K562 (cell line): ENCODE results near the gene TMEM266.

Experiments
- HNRNPLL ChIP-seq: fragments of 200-400 bp; formaldehyde crosslinking; IDR thresholded peaks from 2 replicates; pipeline ENCODE4 v1.6.1; 2017; ENCODE audit warnings: low read length, low read depth, mild to moderate bottlenecking; ENCODE audit not compliant: poor library complexity, severe bottlenecking
- ZFX ChIP-seq: sonication (generic); formaldehyde crosslinking; IDR thresholded peaks from 2 replicates; pipeline ENCODE4 v1.8.0; 2022; ENCODE audit warnings: mild to moderate bottlenecking, missing genetic modification reagents, moderate library complexity
- TF ChIP-seq, protein P1 (sequence below): fragments of 450-650 bp; IDR thresholded peaks from 2 replicates; pipeline ENCODE4 v1.6.1; 2016
- TF ChIP-seq, protein P2 (sequence below), 3 experiments: IDR thresholded peaks in 2 of 3; conservative IDR thresholded peaks in 1 of 3; 2 replicates each; pipeline ENCODE4 v1.5.1; 2011 to 2012; ENCODE audit warnings: low read length in 3 of 3, mild to moderate bottlenecking in 3 of 3, control low read depth in 2 of 3, improper control_type of control experiment in 1 of 3, inconsistent platforms in 1 of 3, low read depth in 1 of 3, mixed read lengths in 1 of 3, moderate library complexity in 1 of 3; ENCODE audit not compliant: insufficient read depth in 2 of 3
- TF ChIP-seq, protein P3 (sequence below), 2 experiments: fragments of 450-650 bp in 1 of 2; IDR thresholded peaks; 2 replicates each; pipeline ENCODE4 v1.6.1; 2011 to 2017; ENCODE audit warnings: low read depth in 2 of 2, antibody characterized with exemption in 1 of 2, borderline replicate concordance in 1 of 2, low read length in 1 of 2, mild to moderate bottlenecking in 1 of 2, mixed read lengths in 1 of 2; ENCODE audit not compliant: control insufficient read depth in 1 of 2

DNA sequence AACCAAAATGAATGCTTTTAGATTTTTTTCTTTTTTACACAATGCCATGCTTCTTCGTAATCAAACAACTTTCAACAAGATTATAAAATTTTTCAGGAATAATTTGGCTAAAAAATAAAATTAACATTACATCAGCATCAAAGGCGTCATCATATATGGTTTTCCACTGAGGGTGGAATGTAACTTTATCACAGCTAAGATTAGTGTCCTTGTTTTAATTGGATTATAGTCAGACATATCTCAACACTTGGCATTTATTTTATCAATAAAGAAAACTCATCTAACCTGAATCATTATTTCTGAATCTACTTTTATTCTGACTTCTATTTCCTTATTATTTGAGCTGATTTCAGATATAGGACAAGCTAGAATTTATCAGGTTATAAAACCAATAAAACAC, 49.2 kb upstream of the TMEM266 start:
- no peak for TF ChIP-seq HNRNPLL
- no peak for TF ChIP-seq ZFX (CRISPR knock-in tag)
- TF ChIP-seq, protein P1, sequence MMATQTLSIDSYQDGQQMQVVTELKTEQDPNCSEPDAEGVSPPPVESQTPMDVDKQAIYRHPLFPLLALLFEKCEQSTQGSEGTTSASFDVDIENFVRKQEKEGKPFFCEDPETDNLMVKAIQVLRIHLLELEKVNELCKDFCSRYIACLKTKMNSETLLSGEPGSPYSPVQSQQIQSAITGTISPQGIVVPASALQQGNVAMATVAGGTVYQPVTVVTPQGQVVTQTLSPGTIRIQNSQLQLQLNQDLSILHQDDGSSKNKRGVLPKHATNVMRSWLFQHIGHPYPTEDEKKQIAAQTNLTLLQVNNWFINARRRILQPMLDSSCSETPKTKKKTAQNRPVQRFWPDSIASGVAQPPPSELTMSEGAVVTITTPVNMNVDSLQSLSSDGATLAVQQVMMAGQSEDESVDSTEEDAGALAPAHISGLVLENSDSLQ, result no peak
- TF ChIP-seq, protein P2, sequence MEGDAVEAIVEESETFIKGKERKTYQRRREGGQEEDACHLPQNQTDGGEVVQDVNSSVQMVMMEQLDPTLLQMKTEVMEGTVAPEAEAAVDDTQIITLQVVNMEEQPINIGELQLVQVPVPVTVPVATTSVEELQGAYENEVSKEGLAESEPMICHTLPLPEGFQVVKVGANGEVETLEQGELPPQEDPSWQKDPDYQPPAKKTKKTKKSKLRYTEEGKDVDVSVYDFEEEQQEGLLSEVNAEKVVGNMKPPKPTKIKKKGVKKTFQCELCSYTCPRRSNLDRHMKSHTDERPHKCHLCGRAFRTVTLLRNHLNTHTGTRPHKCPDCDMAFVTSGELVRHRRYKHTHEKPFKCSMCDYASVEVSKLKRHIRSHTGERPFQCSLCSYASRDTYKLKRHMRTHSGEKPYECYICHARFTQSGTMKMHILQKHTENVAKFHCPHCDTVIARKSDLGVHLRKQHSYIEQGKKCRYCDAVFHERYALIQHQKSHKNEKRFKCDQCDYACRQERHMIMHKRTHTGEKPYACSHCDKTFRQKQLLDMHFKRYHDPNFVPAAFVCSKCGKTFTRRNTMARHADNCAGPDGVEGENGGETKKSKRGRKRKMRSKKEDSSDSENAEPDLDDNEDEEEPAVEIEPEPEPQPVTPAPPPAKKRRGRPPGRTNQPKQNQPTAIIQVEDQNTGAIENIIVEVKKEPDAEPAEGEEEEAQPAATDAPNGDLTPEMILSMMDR (IDR thresholded peaks at IDR 0.05 in 2 of 3, conservative IDR thresholded peaks at IDR 0.05 in 1 of 3; ENCODE audit: insufficient read depth in 2 of 3, low read depth in 1 of 3, low read length in 3 of 3), result no peak
- TF ChIP-seq, protein P3, sequence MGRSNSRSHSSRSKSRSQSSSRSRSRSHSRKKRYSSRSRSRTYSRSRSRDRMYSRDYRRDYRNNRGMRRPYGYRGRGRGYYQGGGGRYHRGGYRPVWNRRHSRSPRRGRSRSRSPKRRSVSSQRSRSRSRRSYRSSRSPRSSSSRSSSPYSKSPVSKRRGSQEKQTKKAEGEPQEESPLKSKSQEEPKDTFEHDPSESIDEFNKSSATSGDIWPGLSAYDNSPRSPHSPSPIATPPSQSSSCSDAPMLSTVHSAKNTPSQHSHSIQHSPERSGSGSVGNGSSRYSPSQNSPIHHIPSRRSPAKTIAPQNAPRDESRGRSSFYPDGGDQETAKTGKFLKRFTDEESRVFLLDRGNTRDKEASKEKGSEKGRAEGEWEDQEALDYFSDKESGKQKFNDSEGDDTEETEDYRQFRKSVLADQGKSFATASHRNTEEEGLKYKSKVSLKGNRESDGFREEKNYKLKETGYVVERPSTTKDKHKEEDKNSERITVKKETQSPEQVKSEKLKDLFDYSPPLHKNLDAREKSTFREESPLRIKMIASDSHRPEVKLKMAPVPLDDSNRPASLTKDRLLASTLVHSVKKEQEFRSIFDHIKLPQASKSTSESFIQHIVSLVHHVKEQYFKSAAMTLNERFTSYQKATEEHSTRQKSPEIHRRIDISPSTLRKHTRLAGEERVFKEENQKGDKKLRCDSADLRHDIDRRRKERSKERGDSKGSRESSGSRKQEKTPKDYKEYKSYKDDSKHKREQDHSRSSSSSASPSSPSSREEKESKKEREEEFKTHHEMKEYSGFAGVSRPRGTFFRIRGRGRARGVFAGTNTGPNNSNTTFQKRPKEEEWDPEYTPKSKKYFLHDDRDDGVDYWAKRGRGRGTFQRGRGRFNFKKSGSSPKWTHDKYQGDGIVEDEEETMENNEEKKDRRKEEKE (IDR thresholded peaks at IDR 0.05; ENCODE audit: borderline replicate concordance in 1 of 2, control insufficient read depth in 1 of 2, low read depth in 2 of 2, low read length in 1 of 2), result no peak
